ENCODE measurements around the gene SLC5A10.

The SLC5A10 gene

GRCh38 chr17:19015428-19015827 lies 63.5 kb downstream of the SLC5A10 start:
- TF ChIP-seq, protein P1, sequence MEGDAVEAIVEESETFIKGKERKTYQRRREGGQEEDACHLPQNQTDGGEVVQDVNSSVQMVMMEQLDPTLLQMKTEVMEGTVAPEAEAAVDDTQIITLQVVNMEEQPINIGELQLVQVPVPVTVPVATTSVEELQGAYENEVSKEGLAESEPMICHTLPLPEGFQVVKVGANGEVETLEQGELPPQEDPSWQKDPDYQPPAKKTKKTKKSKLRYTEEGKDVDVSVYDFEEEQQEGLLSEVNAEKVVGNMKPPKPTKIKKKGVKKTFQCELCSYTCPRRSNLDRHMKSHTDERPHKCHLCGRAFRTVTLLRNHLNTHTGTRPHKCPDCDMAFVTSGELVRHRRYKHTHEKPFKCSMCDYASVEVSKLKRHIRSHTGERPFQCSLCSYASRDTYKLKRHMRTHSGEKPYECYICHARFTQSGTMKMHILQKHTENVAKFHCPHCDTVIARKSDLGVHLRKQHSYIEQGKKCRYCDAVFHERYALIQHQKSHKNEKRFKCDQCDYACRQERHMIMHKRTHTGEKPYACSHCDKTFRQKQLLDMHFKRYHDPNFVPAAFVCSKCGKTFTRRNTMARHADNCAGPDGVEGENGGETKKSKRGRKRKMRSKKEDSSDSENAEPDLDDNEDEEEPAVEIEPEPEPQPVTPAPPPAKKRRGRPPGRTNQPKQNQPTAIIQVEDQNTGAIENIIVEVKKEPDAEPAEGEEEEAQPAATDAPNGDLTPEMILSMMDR (conservative IDR thresholded peaks at IDR 0.05): no peak

GRCh38 chr17:19016297-19016696 lies 64.3 kb downstream of the SLC5A10 start:
- TF ChIP-seq, protein P1 (conservative IDR thresholded peaks at IDR 0.05): no peak
- no peak overlapping the region for H3K27ac ChIP-seq

More at GRCh38 chr17:19015428-19015827, 63.5 kb downstream of the SLC5A10 start:
- no peak overlapping the region for H3K27ac ChIP-seq

DNA sequence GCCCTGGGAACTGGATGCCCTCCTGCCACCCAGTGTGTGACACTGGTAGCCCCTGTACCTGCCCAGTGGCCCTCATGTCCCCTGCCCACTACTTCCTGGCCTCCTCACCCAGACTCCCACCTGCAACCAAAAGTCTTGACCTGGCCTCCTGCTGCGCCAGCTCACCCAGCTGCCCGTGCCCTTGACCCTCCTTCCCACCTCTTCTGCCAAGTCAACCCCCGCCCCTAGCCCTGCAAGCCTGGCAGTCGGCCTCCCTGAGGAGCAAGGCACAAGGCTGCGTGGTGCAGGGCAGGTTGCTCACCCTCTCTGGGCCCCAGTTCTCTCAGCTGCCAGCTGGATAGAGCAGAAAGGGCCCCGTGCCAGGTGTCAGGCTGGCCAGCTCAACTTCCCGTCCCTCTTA lies 64.9 kb downstream of the SLC5A10 start:
- H3K27ac ChIP-seq: no peak overlapping the region
- TF ChIP-seq, protein P1 (conservative IDR thresholded peaks at IDR 0.05): no peak

DNA sequence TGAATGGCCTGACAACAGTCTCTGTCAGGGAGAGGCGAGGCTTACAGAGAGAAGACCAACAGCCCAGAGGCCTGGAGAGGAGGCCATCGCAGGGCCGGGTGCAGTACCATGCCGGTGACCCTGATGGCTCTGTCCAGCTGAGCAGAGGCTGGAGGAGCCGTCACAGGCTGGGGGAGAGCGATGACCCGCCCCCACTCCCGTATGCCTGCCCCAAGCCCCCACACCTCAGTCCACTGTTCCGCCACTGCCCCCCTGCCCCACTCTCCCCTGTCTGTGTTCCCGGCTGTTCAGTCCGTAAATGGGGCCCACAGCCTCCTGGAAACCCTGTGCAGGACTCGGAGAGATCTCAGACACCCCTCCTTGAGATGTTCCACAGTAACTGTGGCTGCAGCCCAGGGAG lies 65.4 kb downstream of the SLC5A10 start:
- TF ChIP-seq, protein P1 (conservative IDR thresholded peaks at IDR 0.05): no peak
- no peak overlapping the region for H3K27ac ChIP-seq

DNA sequence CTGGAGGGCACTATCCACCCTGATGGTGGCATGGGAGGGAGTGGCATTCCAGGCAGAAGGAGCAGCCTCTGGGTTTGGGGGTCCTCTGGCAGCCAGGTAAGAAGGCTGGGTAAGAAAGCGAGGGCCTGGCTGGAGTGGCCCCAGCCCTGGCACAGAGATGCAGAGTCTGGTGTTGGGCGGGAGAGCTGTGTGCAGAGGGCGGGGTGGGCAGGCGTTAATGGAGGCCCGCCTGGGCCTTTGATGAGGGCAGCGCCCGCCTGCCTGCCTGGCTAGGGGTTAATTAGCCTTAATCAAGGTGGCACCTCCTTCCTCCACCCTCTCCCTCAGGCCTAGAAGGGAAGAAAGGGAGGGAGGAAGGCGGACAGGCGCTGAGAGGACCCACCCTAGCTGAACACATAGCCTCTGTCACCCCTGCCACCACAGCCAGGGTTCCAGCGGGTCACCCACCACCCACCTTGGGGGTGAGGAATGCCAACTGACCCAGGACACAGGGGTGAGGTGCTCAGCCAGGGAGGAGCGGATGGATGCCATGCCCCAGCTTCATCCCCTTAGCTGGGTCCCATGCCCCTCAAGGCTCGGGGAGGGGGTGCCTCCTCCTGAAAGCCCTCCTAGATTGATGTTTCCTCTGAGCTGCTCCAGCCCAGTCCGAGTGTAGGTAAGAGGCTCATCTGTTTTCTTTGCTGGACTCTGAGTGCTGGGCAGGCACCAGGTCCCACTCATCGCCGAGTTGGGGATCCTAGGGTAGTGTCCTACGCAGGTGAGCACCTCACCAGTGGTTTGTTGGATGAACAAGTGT lies 66.0 kb downstream of the SLC5A10 start:
- no peak overlapping the region for H3K27ac ChIP-seq
- TF ChIP-seq, protein P1 (conservative IDR thresholded peaks at IDR 0.05): no peak

DNA sequence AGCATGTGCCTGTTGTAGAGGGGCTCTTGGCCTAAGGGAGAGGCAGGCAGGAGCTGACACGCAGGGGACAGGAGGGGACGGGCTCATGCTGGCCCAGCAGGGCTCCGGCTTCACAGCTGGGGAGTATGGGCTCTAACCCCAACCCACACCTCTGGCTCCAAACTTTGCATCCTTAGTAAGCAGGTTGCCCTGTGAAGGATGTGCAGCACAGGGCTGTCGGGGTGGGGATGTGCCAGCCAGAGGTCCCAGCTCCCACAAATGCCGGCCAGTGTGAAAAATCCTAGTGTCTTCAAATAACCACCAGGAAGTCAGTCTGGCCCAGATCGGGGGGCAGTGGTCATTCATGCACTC lies 66.6 kb downstream of the SLC5A10 start:
- H3K27ac ChIP-seq: no peak overlapping the region
- TF ChIP-seq, protein P1 (conservative IDR thresholded peaks at IDR 0.05): no peak

- no peak overlapping the region for H3K27ac ChIP-seq
- TF ChIP-seq, protein P1 (conservative IDR thresholded peaks at IDR 0.05): no peak
Observed at GRCh38 chr17:19019041-19019941, 67.3 kb downstream of the SLC5A10 start.
